ENCODE data around the gene CTRL.

- TF ChIP-seq CTCF (IDR thresholded peaks at IDR 0.05) (no peak), SIN3A (IDR thresholded peaks at IDR 0.05; ENCODE audit: borderline replicate concordance, insufficient read depth, low read depth, low read length) (no peak)
Measured at GRCh38 chr16:67880584-67880983, 51.1 kb downstream of the CTRL start.
